ENCODE data around the gene CAMKK2.

DNA sequence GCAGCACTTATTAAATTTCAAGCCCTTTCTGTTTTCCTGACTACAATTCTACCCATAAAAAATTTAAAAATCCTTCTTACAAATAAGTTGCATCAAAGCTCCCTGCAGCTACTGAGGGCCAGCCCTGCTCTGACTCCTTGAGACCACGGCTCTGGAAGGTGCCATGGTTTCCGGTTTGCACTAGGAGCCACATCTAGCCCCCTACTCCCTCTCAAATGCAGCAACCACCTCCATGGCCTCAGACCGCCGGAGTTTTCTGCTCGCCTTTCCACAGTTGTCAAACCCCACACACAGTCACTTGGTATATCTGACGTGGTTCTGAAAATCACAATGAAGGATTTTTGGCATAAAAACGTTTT, 56.5 kb downstream of the CAMKK2 start:
- TF ChIP-seq POLR2A (IDR thresholded peaks at IDR 0.05) (no peak), CTCF (IDR thresholded peaks at IDR 0.05) (no peak), POLR2AphosphoS5 (IDR thresholded peaks at IDR 0.05) (no peak)

Data from suprapubic skin (tissue), 4 donors.